SKM-1 treated with dmso at 0.1 percent for 144 hours (cell line): ENCODE measurements around the gene OR1J1.

Source experiments
- DNase-seq: peaks from one replicate; lab custom pipeline; 2025; ENCODE audit not compliant: unreplicated experiment; lab: John Stamatoyannopoulos, UW

The OR1J1 gene, protein sequence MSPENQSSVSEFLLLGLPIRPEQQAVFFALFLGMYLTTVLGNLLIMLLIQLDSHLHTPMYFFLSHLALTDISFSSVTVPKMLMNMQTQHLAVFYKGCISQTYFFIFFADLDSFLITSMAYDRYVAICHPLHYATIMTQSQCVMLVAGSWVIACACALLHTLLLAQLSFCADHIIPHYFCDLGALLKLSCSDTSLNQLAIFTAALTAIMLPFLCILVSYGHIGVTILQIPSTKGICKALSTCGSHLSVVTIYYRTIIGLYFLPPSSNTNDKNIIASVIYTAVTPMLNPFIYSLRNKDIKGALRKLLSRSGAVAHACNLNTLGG

GRCh38 chr9:122477826-122478225 is at the start of gene OR1J1:
TSS of gene OR1J1 (minus strand) at chr9:122477926. CDS start at chr9:122477926, 0 bp downstream.
- DNase-seq = no peak

DNA sequence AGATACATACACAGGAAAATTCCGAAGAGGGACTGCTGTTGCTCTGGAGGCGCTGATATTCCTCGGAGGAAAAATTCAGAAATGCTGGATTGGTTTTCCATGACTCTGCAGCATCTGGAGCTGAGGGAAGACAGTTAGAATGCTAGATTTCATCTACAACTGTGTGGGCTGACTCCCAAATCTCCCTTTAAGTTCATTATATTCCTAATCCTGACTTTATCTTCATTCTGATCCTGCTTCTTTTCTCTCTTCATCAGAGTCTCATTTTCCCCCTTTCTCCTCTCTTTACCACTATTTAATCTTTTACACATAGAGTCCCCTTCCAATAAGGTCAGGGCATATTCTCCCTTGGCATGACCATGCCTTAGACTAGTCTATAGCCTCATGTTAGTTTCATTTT is 49.5 kb upstream of the OR1J1 start, which contains the start of gene OR1N1:
TSS of gene OR1N1 (minus strand) at position 101 of the 400 bp plus-strand sequence. CDS start at position 101, 0 bp downstream.
- DNase-seq = no peak

DNA sequence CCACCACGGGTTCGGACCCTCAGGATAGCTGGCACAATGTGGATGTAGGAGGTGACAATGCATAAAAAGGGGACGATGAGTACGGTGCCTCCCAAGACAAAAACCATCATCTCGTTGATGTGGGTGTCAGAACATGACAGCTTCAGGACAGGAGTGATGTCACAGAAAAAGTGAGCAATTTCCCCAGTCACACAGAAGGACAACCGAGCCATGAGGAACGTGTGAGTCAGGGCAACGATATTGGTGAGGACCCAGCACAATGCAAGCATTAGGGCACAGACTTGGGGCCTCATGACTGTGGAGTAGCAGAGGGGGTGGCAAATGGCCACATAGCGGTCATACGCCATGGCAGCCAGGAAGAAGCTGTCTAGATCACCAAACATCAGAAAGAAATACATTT is 48.9 kb upstream of the OR1J1 start:
- no peak for DNase-seq

DNA sequence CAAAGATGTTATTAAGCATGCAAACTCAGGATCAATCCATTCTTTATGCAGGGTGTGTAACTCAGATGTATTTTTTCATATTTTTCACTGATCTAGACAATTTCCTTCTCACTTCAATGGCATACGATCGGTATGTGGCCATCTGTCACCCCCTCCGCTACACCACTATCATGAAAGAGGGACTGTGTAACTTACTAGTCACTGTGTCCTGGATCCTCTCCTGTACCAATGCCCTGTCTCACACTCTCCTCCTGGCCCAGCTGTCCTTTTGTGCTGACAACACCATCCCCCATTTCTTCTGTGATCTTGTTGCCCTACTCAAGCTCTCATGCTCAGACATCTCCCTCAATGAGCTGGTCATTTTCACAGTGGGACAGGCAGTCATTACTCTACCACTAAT is 41.6 kb upstream of the OR1J1 start:
- no peak for DNase-seq

- DNase-seq = no peak
These were observed 41.1 kb upstream of the OR1J1 start, which contains the start of gene OR1J4 for GRCh38 chr9:122518841-122519240. TSS of gene OR1J4 (plus strand) at chr9:122519141. CDS start at chr9:122519141, 0 bp downstream.

DNA sequence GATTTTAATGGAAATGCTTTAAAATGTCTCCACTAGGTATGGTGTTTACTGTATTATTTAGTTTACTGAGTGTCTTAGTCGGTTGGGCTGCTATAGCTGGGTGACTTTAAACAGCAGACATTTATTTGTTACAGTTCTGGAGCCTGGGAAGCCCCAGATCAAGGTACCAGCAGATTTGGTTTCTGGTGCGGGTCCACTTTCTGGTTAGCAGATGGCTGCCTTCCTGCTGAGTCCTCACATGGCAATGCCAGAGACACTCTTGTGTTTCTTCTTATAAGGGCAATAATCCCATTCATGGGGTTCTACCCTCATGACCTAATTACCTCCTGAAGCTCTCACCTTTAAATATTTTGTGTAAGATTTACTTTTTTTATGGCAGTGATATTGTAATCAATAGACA is 40.5 kb upstream of the OR1J1 start:
- no peak for DNase-seq

DNA sequence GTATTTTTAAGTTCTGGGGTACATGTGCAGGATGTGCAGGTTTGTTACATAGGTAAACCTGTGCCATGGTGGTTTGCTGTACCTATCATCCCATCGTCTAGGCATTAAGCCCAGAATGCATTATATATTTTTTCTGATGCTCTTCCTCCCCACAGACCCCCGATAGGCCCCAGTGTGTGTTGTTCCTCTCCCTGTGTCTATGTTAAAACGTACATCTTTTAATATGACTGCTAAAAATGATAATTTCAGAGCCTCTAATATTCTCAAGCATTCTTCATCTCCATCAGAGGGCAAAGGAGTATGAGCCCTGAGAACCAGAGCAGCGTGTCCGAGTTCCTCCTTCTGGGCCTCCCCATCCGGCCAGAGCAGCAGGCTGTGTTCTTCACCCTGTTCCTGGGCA is 32.8 kb upstream of the OR1J1 start, which contains the start of gene OR1J2:
TSS of gene OR1J2 (plus strand) at position 301 of the 400 bp plus-strand sequence. CDS start at position 301, 0 bp downstream.
- no peak for DNase-seq

- no peak for DNase-seq
These were observed 29.2 kb upstream of the OR1J1 start for GRCh38 chr9:122506964-122507363.

- DNase-seq = peak; percentile 35
These were observed 21.2 kb upstream of the OR1J1 start for GRCh38 chr9:122498883-122499288.

- no peak for DNase-seq
These were observed 1.3 kb upstream of the OR1J1 start for GRCh38 chr9:122479062-122479461.

DNA sequence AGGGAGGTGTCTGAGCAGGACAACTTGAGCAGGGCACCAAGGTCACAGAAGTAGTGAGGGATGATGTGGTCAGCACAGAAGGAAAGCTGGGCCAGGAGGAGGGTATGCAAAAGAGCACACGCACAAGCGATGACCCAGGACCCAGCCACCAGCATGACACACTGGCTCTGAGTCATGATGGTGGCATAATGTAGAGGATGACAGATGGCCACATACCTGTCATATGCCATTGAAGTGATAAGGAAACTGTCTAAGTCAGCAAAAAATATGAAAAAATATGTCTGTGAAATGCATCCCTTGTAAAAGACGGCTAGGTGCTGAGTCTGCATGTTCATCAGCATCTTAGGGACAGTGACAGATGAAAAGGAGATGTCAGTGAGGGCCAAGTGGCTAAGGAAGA is 380 bp downstream of the OR1J1 start:
- no peak for DNase-seq

GRCh38 chr9:122475717-122476116 is 2.0 kb downstream of the OR1J1 start:
- DNase-seq = no peak

DNA sequence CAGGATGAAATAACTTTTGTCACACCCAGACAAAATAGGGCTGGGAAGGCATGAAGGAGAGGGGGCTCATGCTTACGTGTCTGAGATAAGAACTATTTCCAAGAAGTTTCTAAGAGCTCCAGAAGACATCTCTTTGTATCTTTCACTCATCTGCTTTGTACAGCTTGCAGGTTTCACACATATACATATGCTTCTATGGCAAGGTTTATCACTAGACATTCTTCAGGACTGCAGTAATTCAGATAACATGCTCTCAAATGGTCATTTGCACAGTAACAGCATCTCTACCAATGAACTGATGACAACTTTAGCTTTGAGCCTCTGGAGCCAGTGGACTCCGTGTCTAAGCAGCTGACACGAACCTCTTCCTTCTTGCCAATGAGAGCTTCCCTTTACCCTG is 3.2 kb downstream of the OR1J1 start:
- DNase-seq = no peak

GRCh38 chr9:122468735-122469134 is 9.0 kb downstream of the OR1J1 start:
- no peak for DNase-seq

DNA sequence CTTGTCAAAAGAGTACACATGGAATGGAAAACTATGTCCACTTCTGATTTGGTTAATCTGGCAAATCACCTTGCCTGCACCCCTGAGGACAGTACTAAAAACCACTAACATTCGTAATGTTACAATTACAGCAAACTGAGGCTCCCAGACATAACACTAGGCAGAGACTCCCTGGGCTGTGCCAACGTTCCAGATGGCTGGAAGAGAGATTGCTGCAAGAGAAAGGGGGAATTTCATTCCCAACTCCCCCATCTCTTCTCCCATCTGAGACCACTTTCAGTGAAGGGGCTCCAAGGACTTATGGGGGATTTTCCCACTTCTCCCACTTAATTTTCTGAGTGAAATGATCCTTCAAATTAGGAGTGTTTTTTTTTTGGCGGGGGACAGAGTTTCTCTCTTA is 11.3 kb downstream of the OR1J1 start:
- DNase-seq = no peak

GRCh38 chr9:122464633-122465567 is 12.8 kb downstream of the OR1J1 start:
- DNase-seq = peak; percentile 63

GRCh38 chr9:122463828-122464632 is 13.7 kb downstream of the OR1J1 start:
- DNase-seq = no peak

DNA sequence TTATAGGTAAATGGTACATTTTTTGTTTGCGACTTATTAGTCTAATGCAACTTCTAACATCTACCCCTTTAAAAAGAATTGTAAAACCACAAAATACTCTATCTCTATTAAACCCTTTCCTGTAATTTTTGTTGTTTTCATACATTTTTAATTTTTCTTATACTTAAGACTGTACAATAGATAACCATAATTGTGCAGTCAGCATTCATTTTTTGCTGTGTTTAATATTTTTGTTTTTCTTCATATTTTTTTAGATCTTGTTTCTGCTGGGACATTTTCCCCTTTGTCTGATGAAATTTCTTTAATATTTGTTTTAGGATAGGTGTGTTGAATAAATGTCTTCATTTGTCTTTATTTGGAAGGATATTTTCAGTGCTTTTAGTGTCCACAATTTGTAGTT is 19.9 kb downstream of the OR1J1 start:
- no peak for DNase-seq

DNA sequence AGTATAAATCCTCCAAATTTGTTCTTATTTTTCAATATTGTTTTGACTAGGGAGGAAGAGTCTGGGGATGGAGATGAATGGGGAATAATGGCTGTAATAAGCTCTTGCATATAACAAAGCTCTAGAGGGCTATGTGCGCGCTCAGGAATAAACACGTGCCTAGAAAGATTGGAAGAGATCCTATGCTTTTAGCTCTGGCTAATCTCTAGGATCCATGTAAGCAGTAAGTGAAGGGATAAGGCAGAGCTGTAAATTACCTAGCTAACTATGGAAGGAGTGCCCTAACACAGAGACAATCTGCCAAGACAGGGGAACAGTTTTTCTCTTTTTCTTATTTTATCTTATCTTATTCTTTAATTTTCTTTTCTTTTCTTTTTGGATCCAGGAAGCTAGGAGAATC is 21.6 kb downstream of the OR1J1 start:
- DNase-seq = no peak

- no peak for DNase-seq
These were observed 24.0 kb downstream of the OR1J1 start for GRCh38 chr9:122453677-122454135.
